Fibroblast of pulmonary artery (primary cell): ENCODE results near the gene ELMOD3.
"Not testable (repeated sequence)": the region's sequence is repeated elsewhere in the genome, so short reads cannot be mapped to it uniquely, and the experiment has no call there.

ENCODE experiments used
- DNase-seq: peaks from one replicate; pipeline ENCODE4 v3.0.0-alpha.2; 2010; ENCODE audit warnings: low read depth
- H3K4me3 ChIP-seq: replicated peaks from 2 replicates; pipeline ENCODE4 v1.5.1; 2011; ENCODE audit warnings: low read depth, mild to moderate bottlenecking, control low read depth, low read length, moderate library complexity
- CTCF ChIP-seq: IDR thresholded peaks from 2 replicates; pipeline ENCODE4 v1.5.1; 2011; ENCODE audit warnings: mild to moderate bottlenecking, control low read depth, low read length, inconsistent platforms; ENCODE audit errors: missing control alignments

ELMOD3 gene

GRCh38 chr2:85330839-85331636 lies 23.5 kb upstream of the ELMOD3 start:
- DNase-seq, result no peak
- H3K4me3 ChIP-seq, result no peak overlapping the region
- TF ChIP-seq CTCF, result no peak

- H3K4me3 ChIP-seq, DNase-seq: not testable (repeated sequence)
These were observed 20.7 kb upstream of the ELMOD3 start for GRCh38 chr2:85333877-85334276.

GRCh38 chr2:85334928-85335327 lies 19.6 kb upstream of the ELMOD3 start:
- DNase-seq, result no peak
- no peak overlapping the region for H3K4me3 ChIP-seq
- TF ChIP-seq CTCF, result no peak

GRCh38 chr2:85340034-85340892 lies 14.3 kb upstream of the ELMOD3 start:
- no peak for DNase-seq
- H3K4me3 ChIP-seq, result no peak overlapping the region
- no peak for TF ChIP-seq CTCF

GRCh38 chr2:85341269-85342029 lies 13.1 kb upstream of the ELMOD3 start:
- TF ChIP-seq CTCF, result no peak
- no peak overlapping the region for H3K4me3 ChIP-seq
- no peak for DNase-seq

- no peak for DNase-seq
- no peak for TF ChIP-seq CTCF
- H3K4me3 ChIP-seq, result no peak overlapping the region
These were observed 12.4 kb upstream of the ELMOD3 start for GRCh38 chr2:85342156-85342555.

GRCh38 chr2:85343207-85343895 lies 11.2 kb upstream of the ELMOD3 start:
- DNase-seq, H3K4me3 ChIP-seq: not testable (repeated sequence)
